GM12878 (cell line): ENCODE measurements around the gene OSER1. TPM values are rescaled to one million over a fixed set of nuclear protein-coding genes. Genes with fewer than 3 reads are reported as not detected.

Experiments
- ASH2L ChIP-seq: fragments of 300-600, 200-600 bp; sonication (generic); IDR thresholded peaks from 2 replicates; pipeline ENCODE4 v1.6.1; 2017; ENCODE audit warnings: low read depth, mild to moderate bottlenecking, borderline replicate concordance
- BMI1 ChIP-seq: fragments of 450-650 bp; IDR thresholded peaks from 2 replicates; pipeline ENCODE4 v1.6.1; 2016; ENCODE audit warnings: mild to moderate bottlenecking, moderate library complexity, borderline replicate concordance
- CHD1 ChIP-seq: IDR thresholded peaks from 2 replicates; pipeline ENCODE4 v1.6.1; 2012; ENCODE audit warnings: low read depth, low read length, improper control_type of control experiment
- CREM ChIP-seq: IDR thresholded peaks from 2 replicates; pipeline ENCODE4 v1.6.1; 2014; ENCODE audit warnings: antibody characterized with exemption, low read depth
- IKZF2 ChIP-seq, 2 experiments: fragments of 450-650 bp; IDR thresholded peaks; 2 replicates each; pipeline ENCODE4 v1.6.1; 2017; ENCODE audit warnings: mild to moderate bottlenecking in 2 of 2, moderate library complexity in 2 of 2
- JUNB ChIP-seq: IDR thresholded peaks from 2 replicates; pipeline ENCODE4 v1.6.1; 2016; ENCODE audit warnings: antibody characterized with exemption, mild to moderate bottlenecking
- KAT2A ChIP-seq: conservative IDR thresholded peaks from 2 replicates; pipeline ENCODE4 v1.6.1; 2011; ENCODE audit warnings: low read depth, low read length; ENCODE audit not compliant: control insufficient read depth
- MXI1 ChIP-seq: fragments of 150-350 bp; IDR thresholded peaks from 2 replicates; pipeline ENCODE4 v1.6.1; 2011; ENCODE audit warnings: low read depth, mild to moderate bottlenecking, inconsistent platforms, low read length, improper control_type of control experiment
- NBN ChIP-seq: fragments of 450-650 bp; IDR thresholded peaks from 2 replicates; pipeline ENCODE4 v1.6.1; 2016
- NFYB ChIP-seq: IDR thresholded peaks from 2 replicates; pipeline ENCODE4 v1.6.1; 2011; ENCODE audit warnings: low read depth, mild to moderate bottlenecking, low read length, improper control_type of control experiment, moderate library complexity; ENCODE audit not compliant: insufficient read depth
- NKRF ChIP-seq: fragments of 450-650 bp; conservative IDR thresholded peaks from 2 replicates; pipeline ENCODE4 v1.6.1; 2017; ENCODE audit warnings: mild to moderate bottlenecking, moderate library complexity
- POLR2A ChIP-seq: IDR thresholded peaks from 2 replicates; pipeline ENCODE4 v1.6.1; 2011; ENCODE audit warnings: low read depth, mild to moderate bottlenecking, low read length
- RUNX3 ChIP-seq: IDR thresholded peaks from 2 replicates; pipeline ENCODE4 v1.6.1; 2012; ENCODE audit warnings: low read length, inconsistent platforms
- SIN3A ChIP-seq: IDR thresholded peaks from 2 replicates; pipeline ENCODE4 v1.6.1; 2012; ENCODE audit warnings: low read depth, low read length, improper control_type of control experiment
- SMAD1 ChIP-seq: fragments of 450-650 bp; IDR thresholded peaks from 2 replicates; pipeline ENCODE4 v1.6.1; 2018; ENCODE audit warnings: mild to moderate bottlenecking, low read depth; ENCODE audit not compliant: partially characterized antibody
- ZNF217 ChIP-seq: fragments of 450-650 bp; IDR thresholded peaks from 2 replicates; pipeline ENCODE4 v1.6.1; 2017; ENCODE audit warnings: antibody characterized with exemption, mild to moderate bottlenecking
- ZNF24 ChIP-seq: fragments of 450-650 bp; IDR thresholded peaks from 2 replicates; pipeline ENCODE4 v1.6.1; 2017; ENCODE audit warnings: antibody characterized with exemption, mild to moderate bottlenecking
- polyA plus RNA-seq, 11 experiments: library from polyadenylated mRNA; depleted of rRNA in 4 of 11; unstranded in 6 of 11; stranded (reverse) in 5 of 11; fragments of >200 nt; fragmentation: Nextera tagmentation in 4 of 11; fragmentation: Illumina TruSeq in 1 of 11; extraction: Ambion mirVana in 4 of 11; extraction: Trizol in 1 of 11; gene quantifications; 1 replicate in 1 of 11; 2 replicates in 10 of 11; pipeline versions ENCODE4 v1.2.1 to v1.2.3, GENCODE V29; 2011 to 2016; ENCODE audit warnings: inconsistent platforms in 2 of 11, missing spikeins in 2 of 11, low read depth in 1 of 11
- total RNA-seq, 4 experiments: library from RNA; depleted of rRNA in 3 of 4; stranded (reverse); fragments of >200 nt in 3 of 4; fragmentation: Illumina TruSeq in 1 of 4; extraction: Trizol in 1 of 4; gene quantifications; 2 replicates each; pipeline versions ENCODE4 v1.2.1 to v1.2.3, GENCODE V29; 2013 to 2021
- TF ChIP-seq, protein P1 (sequence below): fragments of 150-350 bp; IDR thresholded peaks from 2 replicates; pipeline ENCODE4 v1.6.1; 2014; ENCODE audit warnings: mild to moderate bottlenecking, low read depth, low read length
- TF ChIP-seq, protein P2 (sequence below): IDR thresholded peaks from 2 replicates; pipeline ENCODE4 v1.6.1; 2012; ENCODE audit warnings: low read depth, low read length, improper control_type of control experiment
- TF ChIP-seq, protein P3 (sequence below): IDR thresholded peaks from 2 replicates; pipeline ENCODE4 v1.6.1; 2011; ENCODE audit warnings: mild to moderate bottlenecking, low read depth, low read length, moderate library complexity; ENCODE audit not compliant: insufficient replicate concordance
- TF ChIP-seq, protein P4 (sequence below): fragments of 450-650 bp; IDR thresholded peaks from 2 replicates; pipeline ENCODE4 v1.6.1; 2017; ENCODE audit warnings: mild to moderate bottlenecking, moderate library complexity

The OSER1 gene
- total and polyA plus RNA-seq, 10 of the 15 experiments (the other 5 are each of a cell fraction or from before 2014, with no cell fraction given), result 19.3 to 63.8 (median 28.4) TPM

DNA sequence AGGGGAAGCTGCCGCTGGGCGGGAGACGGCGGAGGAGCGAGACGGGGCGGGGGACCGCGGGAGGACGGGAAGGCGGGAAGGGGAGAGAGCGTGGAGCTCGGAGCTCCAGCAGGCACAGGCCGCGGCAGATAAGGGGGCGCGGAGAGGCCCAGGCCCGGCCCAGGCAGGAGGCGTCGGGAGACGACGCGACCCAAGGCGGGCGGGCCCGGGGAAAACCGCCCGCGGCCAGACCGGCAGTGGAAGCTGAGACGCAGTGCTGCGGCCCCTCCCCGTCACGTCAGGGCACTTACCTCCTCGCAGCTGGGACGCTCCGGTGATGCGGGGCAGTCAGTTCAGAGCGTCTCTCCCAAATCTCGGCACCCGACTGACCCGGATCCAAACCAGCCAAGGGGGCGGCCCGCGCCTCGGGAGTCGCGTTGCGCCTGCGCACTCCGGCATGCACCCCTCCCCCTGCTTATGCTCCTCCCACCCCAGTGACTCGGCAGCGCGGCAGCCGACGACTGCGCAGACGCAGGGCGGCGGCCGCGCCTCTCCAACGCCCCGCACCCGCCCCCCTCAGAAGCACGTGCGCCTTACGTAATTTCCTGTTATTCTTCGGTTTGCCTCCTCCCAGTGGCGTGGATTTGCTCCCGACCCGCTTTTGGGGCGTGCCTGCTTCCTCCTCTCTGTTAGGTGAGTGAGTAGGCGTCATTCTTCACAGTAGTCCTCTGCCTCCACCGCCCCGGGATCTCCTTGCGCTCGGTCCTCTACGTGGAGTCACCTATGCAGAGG, at the start of gene OSER1 (continued):
- TF ChIP-seq NKRF (peak; percentile 67), NFYB (0 out of 2 replicates have a peak, but pooled peaks have one; percentile 21), POLR2A (peak; percentile 80), IKZF2 (IDR thresholded peaks at IDR 0.05) (peak in 1 of 2 experiments; percentile 29; a peak in 3 of 4 replicates), ZNF24 (no peak), SIN3A (peak; percentile 66), ASH2L (no peak), BMI1 (no peak), CREM (peak; percentile 95), JUNB (no peak), CHD1 (no peak), MXI1 (peak; percentile 81), ZNF217 (no peak), SMAD1 (no peak), RUNX3 (no peak), NBN (0 out of 2 replicates have a peak, but pooled peaks have one; percentile 11), KAT2A (no peak)
- TF ChIP-seq, protein P1, sequence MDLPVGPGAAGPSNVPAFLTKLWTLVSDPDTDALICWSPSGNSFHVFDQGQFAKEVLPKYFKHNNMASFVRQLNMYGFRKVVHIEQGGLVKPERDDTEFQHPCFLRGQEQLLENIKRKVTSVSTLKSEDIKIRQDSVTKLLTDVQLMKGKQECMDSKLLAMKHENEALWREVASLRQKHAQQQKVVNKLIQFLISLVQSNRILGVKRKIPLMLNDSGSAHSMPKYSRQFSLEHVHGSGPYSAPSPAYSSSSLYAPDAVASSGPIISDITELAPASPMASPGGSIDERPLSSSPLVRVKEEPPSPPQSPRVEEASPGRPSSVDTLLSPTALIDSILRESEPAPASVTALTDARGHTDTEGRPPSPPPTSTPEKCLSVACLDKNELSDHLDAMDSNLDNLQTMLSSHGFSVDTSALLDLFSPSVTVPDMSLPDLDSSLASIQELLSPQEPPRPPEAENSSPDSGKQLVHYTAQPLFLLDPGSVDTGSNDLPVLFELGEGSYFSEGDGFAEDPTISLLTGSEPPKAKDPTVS, result no peak
- TF ChIP-seq, protein P2, sequence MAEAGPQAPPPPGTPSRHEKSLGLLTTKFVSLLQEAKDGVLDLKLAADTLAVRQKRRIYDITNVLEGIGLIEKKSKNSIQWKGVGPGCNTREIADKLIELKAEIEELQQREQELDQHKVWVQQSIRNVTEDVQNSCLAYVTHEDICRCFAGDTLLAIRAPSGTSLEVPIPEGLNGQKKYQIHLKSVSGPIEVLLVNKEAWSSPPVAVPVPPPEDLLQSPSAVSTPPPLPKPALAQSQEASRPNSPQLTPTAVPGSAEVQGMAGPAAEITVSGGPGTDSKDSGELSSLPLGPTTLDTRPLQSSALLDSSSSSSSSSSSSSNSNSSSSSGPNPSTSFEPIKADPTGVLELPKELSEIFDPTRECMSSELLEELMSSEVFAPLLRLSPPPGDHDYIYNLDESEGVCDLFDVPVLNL, result no peak
- TF ChIP-seq, protein P3, sequence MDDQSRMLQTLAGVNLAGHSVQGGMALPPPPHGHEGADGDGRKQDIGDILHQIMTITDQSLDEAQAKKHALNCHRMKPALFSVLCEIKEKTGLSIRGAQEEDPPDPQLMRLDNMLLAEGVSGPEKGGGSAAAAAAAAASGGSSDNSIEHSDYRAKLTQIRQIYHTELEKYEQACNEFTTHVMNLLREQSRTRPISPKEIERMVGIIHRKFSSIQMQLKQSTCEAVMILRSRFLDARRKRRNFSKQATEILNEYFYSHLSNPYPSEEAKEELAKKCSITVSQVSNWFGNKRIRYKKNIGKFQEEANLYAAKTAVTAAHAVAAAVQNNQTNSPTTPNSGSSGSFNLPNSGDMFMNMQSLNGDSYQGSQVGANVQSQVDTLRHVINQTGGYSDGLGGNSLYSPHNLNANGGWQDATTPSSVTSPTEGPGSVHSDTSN, result no peak
- TF ChIP-seq, protein P4, sequence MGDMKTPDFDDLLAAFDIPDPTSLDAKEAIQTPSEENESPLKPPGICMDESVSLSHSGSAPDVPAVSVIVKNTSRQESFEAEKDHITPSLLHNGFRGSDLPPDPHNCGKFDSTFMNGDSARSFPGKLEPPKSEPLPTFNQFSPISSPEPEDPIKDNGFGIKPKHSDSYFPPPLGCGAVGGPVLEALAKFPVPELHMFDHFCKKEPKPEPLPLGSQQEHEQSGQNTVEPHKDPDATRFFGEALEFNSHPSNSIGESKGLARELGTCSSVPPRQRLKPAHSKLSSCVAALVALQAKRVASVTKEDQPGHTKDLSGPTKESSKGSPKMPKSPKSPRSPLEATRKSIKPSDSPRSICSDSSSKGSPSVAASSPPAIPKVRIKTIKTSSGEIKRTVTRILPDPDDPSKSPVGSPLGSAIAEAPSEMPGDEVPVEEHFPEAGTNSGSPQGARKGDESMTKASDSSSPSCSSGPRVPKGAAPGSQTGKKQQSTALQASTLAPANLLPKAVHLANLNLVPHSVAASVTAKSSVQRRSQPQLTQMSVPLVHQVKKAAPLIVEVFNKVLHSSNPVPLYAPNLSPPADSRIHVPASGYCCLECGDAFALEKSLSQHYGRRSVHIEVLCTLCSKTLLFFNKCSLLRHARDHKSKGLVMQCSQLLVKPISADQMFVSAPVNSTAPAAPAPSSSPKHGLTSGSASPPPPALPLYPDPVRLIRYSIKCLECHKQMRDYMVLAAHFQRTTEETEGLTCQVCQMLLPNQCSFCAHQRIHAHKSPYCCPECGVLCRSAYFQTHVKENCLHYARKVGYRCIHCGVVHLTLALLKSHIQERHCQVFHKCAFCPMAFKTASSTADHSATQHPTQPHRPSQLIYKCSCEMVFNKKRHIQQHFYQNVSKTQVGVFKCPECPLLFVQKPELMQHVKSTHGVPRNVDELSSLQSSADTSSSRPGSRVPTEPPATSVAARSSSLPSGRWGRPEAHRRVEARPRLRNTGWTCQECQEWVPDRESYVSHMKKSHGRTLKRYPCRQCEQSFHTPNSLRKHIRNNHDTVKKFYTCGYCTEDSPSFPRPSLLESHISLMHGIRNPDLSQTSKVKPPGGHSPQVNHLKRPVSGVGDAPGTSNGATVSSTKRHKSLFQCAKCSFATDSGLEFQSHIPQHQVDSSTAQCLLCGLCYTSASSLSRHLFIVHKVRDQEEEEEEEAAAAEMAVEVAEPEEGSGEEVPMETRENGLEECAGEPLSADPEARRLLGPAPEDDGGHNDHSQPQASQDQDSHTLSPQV, result no peak
